Fibroblast of lung (primary cell): ENCODE data around the gene CCDC194.

Source experiments
- EZH2 ChIP-seq: IDR thresholded peaks from 2 replicates; pipeline ENCODE4 v1.5.1; 2012; ENCODE audit warnings: low read length, control low read depth, mild to moderate bottlenecking; ENCODE audit errors: missing control alignments
- TF ChIP-seq, protein P1 (sequence below), 2 donors: IDR thresholded peaks in 1 of 2; conservative IDR thresholded peaks in 1 of 2; 1 replicate in 1 of 2; 2 replicates in 1 of 2; pipeline ENCODE4 v1.5.1; 2011 to 2012; ENCODE audit warnings: low read length in 2 of 2, control low read depth in 1 of 2, inconsistent platforms in 1 of 2, low read depth in 1 of 2, mild to moderate bottlenecking in 1 of 2

GRCh38 chr19:17414097-17414496 is 20.1 kb upstream of the CCDC194 start:
- TF ChIP-seq, protein P1, sequence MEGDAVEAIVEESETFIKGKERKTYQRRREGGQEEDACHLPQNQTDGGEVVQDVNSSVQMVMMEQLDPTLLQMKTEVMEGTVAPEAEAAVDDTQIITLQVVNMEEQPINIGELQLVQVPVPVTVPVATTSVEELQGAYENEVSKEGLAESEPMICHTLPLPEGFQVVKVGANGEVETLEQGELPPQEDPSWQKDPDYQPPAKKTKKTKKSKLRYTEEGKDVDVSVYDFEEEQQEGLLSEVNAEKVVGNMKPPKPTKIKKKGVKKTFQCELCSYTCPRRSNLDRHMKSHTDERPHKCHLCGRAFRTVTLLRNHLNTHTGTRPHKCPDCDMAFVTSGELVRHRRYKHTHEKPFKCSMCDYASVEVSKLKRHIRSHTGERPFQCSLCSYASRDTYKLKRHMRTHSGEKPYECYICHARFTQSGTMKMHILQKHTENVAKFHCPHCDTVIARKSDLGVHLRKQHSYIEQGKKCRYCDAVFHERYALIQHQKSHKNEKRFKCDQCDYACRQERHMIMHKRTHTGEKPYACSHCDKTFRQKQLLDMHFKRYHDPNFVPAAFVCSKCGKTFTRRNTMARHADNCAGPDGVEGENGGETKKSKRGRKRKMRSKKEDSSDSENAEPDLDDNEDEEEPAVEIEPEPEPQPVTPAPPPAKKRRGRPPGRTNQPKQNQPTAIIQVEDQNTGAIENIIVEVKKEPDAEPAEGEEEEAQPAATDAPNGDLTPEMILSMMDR (conservative IDR thresholded peaks at IDR 0.05 in 1 of 2, IDR thresholded peaks at IDR 0.05 in 1 of 2; ENCODE audit: low read depth in 1 of 2, low read length in 2 of 2): no peak
- no peak for TF ChIP-seq EZH2
